GM23248 (cell line): ENCODE data around the gene TLE1.

Experiments used
- EZH2 ChIP-seq: fragments of 200-600 bp; sonication (generic); IDR thresholded peaks from 2 replicates; pipeline ENCODE4 v1.6.1; 2018; ENCODE audit warnings: antibody characterized with exemption, mild to moderate bottlenecking; ENCODE audit not compliant: insufficient read depth, poor library complexity, severe bottlenecking
- EZH2phosphoT487 ChIP-seq: fragments of 200-600 bp; sonication (generic); IDR thresholded peaks from 2 replicates; pipeline ENCODE4 v1.6.1; 2018; ENCODE audit warnings: antibody characterized with exemption, moderate library complexity, mild to moderate bottlenecking, low read depth; ENCODE audit not compliant: insufficient read depth

GRCh38 chr9:81597419-81598122 lies 91.8 kb downstream of the TLE1 start:
- TF ChIP-seq EZH2 (no peak), EZH2phosphoT487 (no peak)
